Measurements from ENCODE around the gene MTHFS. TPM values are rescaled to one million over a fixed set of nuclear protein-coding genes. Genes with fewer than 3 reads are reported as not detected.
"Not testable (repeated sequence)": the region's sequence is repeated elsewhere in the genome, so short reads cannot be mapped to it uniquely, and the experiment has no call there.

MTHFS gene
- 61.3 TPM for polyA plus RNA-seq

- Mint-ChIP-seq H3K4me1 (peaks cover 25 to 43% (median 41%) of the 10 kb centered on the region in 3 donors), H3K27ac (peak within 1 kb of the TSS; percentile 96 to 100 (median 97)), H3K27me3 (no peaks in the 10 kb centered on the region), H3K36me3 (peaks cover 5% of the 10 kb centered on the region), H3K9me3 (no peaks in the 10 kb centered on the region), H3K4me3 (peak within 1 kb of the TSS; percentile 90 to 97 (median 96))
These were observed at the start of gene MTHFS for GRCh38 chr15:79896634-79897379. TSS of gene MTHFS (minus strand) at chr15:79897014. CDS start at chr15:79896988, 26 bp downstream.

GRCh38 chr15:79944622-79945021 lies 47.8 kb upstream of the MTHFS start:
- H3K4me3 Mint-ChIP-seq, result no peak overlapping the region
- peaks cover 9% of the 10 kb centered on the region for H3K36me3 Mint-ChIP-seq
- H3K27me3 Mint-ChIP-seq, result no peaks in the 10 kb centered on the region
- no peaks in the 10 kb centered on the region for H3K9me3 Mint-ChIP-seq
- no peak overlapping the region for H3K27ac Mint-ChIP-seq
- peaks cover 4 to 17% (median 10%) of the 10 kb centered on the region in 3 donors for H3K4me1 Mint-ChIP-seq

GRCh38 chr15:79943820-79944219 lies 47.0 kb upstream of the MTHFS start:
- peaks cover 8% of the 10 kb centered on the region for H3K36me3 Mint-ChIP-seq
- no peak overlapping the region for H3K4me3 Mint-ChIP-seq
- H3K9me3 Mint-ChIP-seq, result no peaks in the 10 kb centered on the region
- no peak overlapping the region for H3K27ac Mint-ChIP-seq
- peaks cover 3 to 16% (median 9%) of the 10 kb centered on the region in 3 donors for H3K4me1 Mint-ChIP-seq
- no peaks in the 10 kb centered on the region for H3K27me3 Mint-ChIP-seq

GRCh38 chr15:79942741-79943481 lies 46.1 kb upstream of the MTHFS start:
- no peaks in the 10 kb centered on the region for H3K27me3 Mint-ChIP-seq
- no peak overlapping the region for H3K27ac Mint-ChIP-seq
- H3K36me3 Mint-ChIP-seq, result peaks cover 7% of the 10 kb centered on the region
- no peaks in the 10 kb centered on the region for H3K9me3 Mint-ChIP-seq
- H3K4me3 Mint-ChIP-seq, result no peak overlapping the region
- peaks cover 2 to 7% (median 2%) of the 10 kb centered on the region in 3 donors for H3K4me1 Mint-ChIP-seq

GRCh38 chr15:79939399-79939798 lies 42.6 kb upstream of the MTHFS start:
- H3K4me3 Mint-ChIP-seq, result no peak overlapping the region
- peak overlapping the region in 1 of 3 donors; percentile 54 for H3K27ac Mint-ChIP-seq
- H3K27me3 Mint-ChIP-seq, result peaks cover 6% of the 10 kb centered on the region
- no peaks in the 10 kb centered on the region for H3K9me3 Mint-ChIP-seq
- H3K4me1 Mint-ChIP-seq, result no peaks in the 10 kb centered on the region
- H3K36me3 Mint-ChIP-seq, result peaks cover 8% of the 10 kb centered on the region

GRCh38 chr15:79938143-79938542 lies 41.3 kb upstream of the MTHFS start:
- Mint-ChIP-seq H3K27me3 (peaks cover 6% of the 10 kb centered on the region), H3K4me1 (no peaks in the 10 kb centered on the region), H3K27ac (no peak overlapping the region), H3K4me3 (no peak overlapping the region), H3K9me3 (no peaks in the 10 kb centered on the region), H3K36me3 (peaks cover 8% of the 10 kb centered on the region)

- H3K36me3 Mint-ChIP-seq, H3K4me3 Mint-ChIP-seq, H3K9me3 Mint-ChIP-seq, H3K27ac Mint-ChIP-seq, H3K27me3 Mint-ChIP-seq, H3K4me1 Mint-ChIP-seq: not testable (repeated sequence)
These were observed 38.9 kb upstream of the MTHFS start for GRCh38 chr15:79935556-79936201.

- Mint-ChIP-seq H3K9me3 (peaks cover 0 to 1% (median 0%) of the 10 kb centered on the region in 3 donors), H3K4me1 (no peaks in the 10 kb centered on the region), H3K4me3 (no peak overlapping the region), H3K27ac (no peak overlapping the region), H3K36me3 (peaks cover 3% of the 10 kb centered on the region), H3K27me3 (peaks cover 10% of the 10 kb centered on the region)
These were observed 36.4 kb upstream of the MTHFS start for GRCh38 chr15:79933231-79933630.

GRCh38 chr15:79932447-79932846 lies 35.6 kb upstream of the MTHFS start:
- Mint-ChIP-seq H3K27ac (no peak overlapping the region), H3K4me3 (no peak overlapping the region), H3K36me3 (peaks cover 3% of the 10 kb centered on the region), H3K27me3 (peaks cover 10% of the 10 kb centered on the region), H3K4me1 (no peaks in the 10 kb centered on the region), H3K9me3 (peaks cover 0 to 1% (median 0%) of the 10 kb centered on the region in 3 donors)

GRCh38 chr15:79930516-79930915 lies 33.7 kb upstream of the MTHFS start:
- Mint-ChIP-seq H3K4me3 (peak overlapping the region in 1 of 4 donors; percentile 9), H3K9me3 (peaks cover 0 to 1% (median 0%) of the 10 kb centered on the region in 3 donors), H3K27me3 (peaks cover 4% of the 10 kb centered on the region), H3K36me3 (no peaks in the 10 kb centered on the region), H3K4me1 (no peaks in the 10 kb centered on the region), H3K27ac (no peak overlapping the region)

GRCh38 chr15:79929412-79929811 lies 32.6 kb upstream of the MTHFS start:
- H3K4me1 Mint-ChIP-seq, result no peaks in the 10 kb centered on the region
- H3K9me3 Mint-ChIP-seq, result peaks cover 0 to 1% (median 0%) of the 10 kb centered on the region in 3 donors
- H3K27me3 Mint-ChIP-seq, result peaks cover 4% of the 10 kb centered on the region
- H3K36me3 Mint-ChIP-seq, result no peaks in the 10 kb centered on the region
- peak overlapping the region in 1 of 4 donors; percentile 21 for H3K4me3 Mint-ChIP-seq
- peak overlapping the region in 2 of 3 donors; percentile 14 to 51 for H3K27ac Mint-ChIP-seq

- H3K27ac Mint-ChIP-seq, H3K9me3 Mint-ChIP-seq, H3K27me3 Mint-ChIP-seq, H3K4me3 Mint-ChIP-seq, H3K36me3 Mint-ChIP-seq: not testable (repeated sequence)
- peaks cover 6 to 16% (median 15%) of the 10 kb centered on the region in 3 donors for H3K4me1 Mint-ChIP-seq
These were observed 29.3 kb upstream of the MTHFS start for GRCh38 chr15:79926116-79926515.

- Mint-ChIP-seq H3K4me1 (peaks cover 6 to 16% (median 15%) of the 10 kb centered on the region in 3 donors), H3K9me3 (peaks cover 3 to 6% (median 3%) of the 10 kb centered on the region in 3 donors), H3K27me3 (no peaks in the 10 kb centered on the region), H3K4me3 (peak overlapping the region; percentile 54 to 92 (median 71)), H3K27ac (peak overlapping the region in 2 of 3 donors; percentile 93 to 96), H3K36me3 (peaks cover 7% of the 10 kb centered on the region)
These were observed 27.6 kb upstream of the MTHFS start for GRCh38 chr15:79924379-79924778.

GRCh38 chr15:79923515-79924169 lies 26.8 kb upstream of the MTHFS start:
- Mint-ChIP-seq H3K27ac (peak overlapping the region; percentile 93 to 99 (median 96)), H3K4me3 (peak overlapping the region; percentile 92 to 98 (median 94)), H3K27me3 (no peaks in the 10 kb centered on the region), H3K9me3 (peaks cover 3 to 8% (median 7%) of the 10 kb centered on the region in 3 donors), H3K36me3 (peaks cover 9% of the 10 kb centered on the region), H3K4me1 (peaks cover 6 to 16% (median 15%) of the 10 kb centered on the region in 3 donors)

Measured in IgD-negative memory B cell (primary cell).